Activated B cell treated with CpG ODN at 0.5 μM for 24 hours (primary cell): ENCODE results near the gene PTPRE. TPM values are rescaled to one million over a fixed set of nuclear protein-coding genes. Genes with fewer than 3 reads are reported as not detected.

ENCODE experiments used
- ATAC-seq: fragments of 200-7000 bp; cut with Tn5 transposase; one replicate; pipeline ENCODE4 v1.10.0; 2021; ENCODE audit warnings: low read depth, mild to moderate bottlenecking, moderate library complexity
- CTCF ChIA-PET: fragments of 350-600 bp; sonication (Branson Sonifier 250); formaldehyde crosslinking; loops from one replicate; lab custom pipeline; 2021; ENCODE audit warnings: antibody characterized with exemption; lab: Charles Lee
- POLR2A ChIA-PET: fragments of 350-600 bp; sonication (Branson Sonifier 250); formaldehyde crosslinking; loops from one replicate; lab custom pipeline; 2021; ENCODE audit warnings: antibody characterized with exemption; lab: Charles Lee
- DNase-seq: peaks from one replicate; pipeline ENCODE4 v3.0.0; 2022
- H3K27ac Mint-ChIP-seq: one replicate; pipeline ENCODE4 v1.8.0; 2020; ENCODE audit warnings: mixed read lengths
- H3K27me3 Mint-ChIP-seq: one replicate; pipeline ENCODE4 v1.8.0; 2021; ENCODE audit warnings: mixed read lengths
- H3K36me3 Mint-ChIP-seq: one replicate; pipeline ENCODE4 v1.8.0; 2021; ENCODE audit warnings: low read depth, mixed read lengths
- H3K4me1 Mint-ChIP-seq: one replicate; pipeline ENCODE4 v1.8.0; 2021; ENCODE audit warnings: mixed read lengths
- H3K4me3 Mint-ChIP-seq: one replicate; pipeline ENCODE4 v1.8.0; 2020; ENCODE audit warnings: mild to moderate bottlenecking, mixed read lengths
- H3K9me3 Mint-ChIP-seq: one replicate; pipeline ENCODE4 v1.8.0; 2020; ENCODE audit warnings: mixed read lengths
- CTCF ChIP-seq: fragments of 200-600 bp; IDR thresholded peaks from one replicate; pipeline ENCODE4 v1.8.0; 2022; ENCODE audit warnings: antibody characterized with exemption, mild to moderate bottlenecking
- intact Hi-C: fragments of 100-400 bp; cut with micrococcal nuclease; formaldehyde crosslinking; loops from one replicate; pipeline ENCODE4 v1.15.1; 2024
- total RNA-seq: library from RNA; stranded (reverse); gene quantifications from 2 replicates; pipeline ENCODE4 v1.2.3, GENCODE V29; 2022

The PTPRE gene
- total RNA-seq, 1 donor from 2014 or later: 36.8 TPM

- CTCF ChIA-PET: interaction anchor here (0.9 to 3.3 kb wide), 7 partner anchors 103 to 244 kb away, joined by 3 to 36 read pairs (median 10); no protein-coding TSS in a partner anchor
- POLR2A ChIA-PET: interaction anchor here (0.6 kb wide), 1 partner anchor 15 kb away, joined by 3 read pairs; no protein-coding TSS in a partner anchor
- no peak for TF ChIP-seq CTCF
Observed at GRCh38 chr10:127907411-127908105, 655 bp downstream of the PTPRE start.

GRCh38 chr10:127908106-127908958, 1.4 kb downstream of the PTPRE start:
- no peak for TF ChIP-seq CTCF
- DNase-seq (no peak), ATAC-seq (no peak)
- ChIA-PET CTCF (interaction anchor here (0.9 to 3.1 kb wide), 2 partner anchors 104 to 161 kb away, joined by 3 to 12 read pairs; no protein-coding TSS in a partner anchor), POLR2A (interaction anchor here (0.6 kb wide), 1 partner anchor 14 kb away, joined by 3 read pairs; no protein-coding TSS in a partner anchor)
- Mint-ChIP-seq H3K4me3 (peak overlapping the region; percentile 29), H3K27me3 (peaks cover 45% of the 10 kb centered on the region), H3K27ac (no peak overlapping the region), H3K36me3 (no peaks in the 10 kb centered on the region), H3K4me1 (no peaks in the 10 kb centered on the region), H3K9me3 (no peaks in the 10 kb centered on the region)
- intact Hi-C loops: no loop called here

More at GRCh38 chr10:127907411-127908105, 655 bp downstream of the PTPRE start:
- ATAC-seq (no peak), DNase-seq (peak; percentile 22)
- no peaks in the 10 kb centered on the region for H3K4me1 Mint-ChIP-seq
- H3K9me3 Mint-ChIP-seq: no peaks in the 10 kb centered on the region
- H3K27me3 Mint-ChIP-seq: peaks cover 47% of the 10 kb centered on the region
- no peaks in the 10 kb centered on the region for H3K36me3 Mint-ChIP-seq
- intact Hi-C loops: loop anchor here (1.0 to 2.0 kb wide), 2 partner anchors 243 to 305 kb away; no protein-coding TSS in a partner anchor
- H3K27ac Mint-ChIP-seq: no peak overlapping the region
- H3K4me3 Mint-ChIP-seq: peak overlapping the region; percentile 29

GRCh38 chr10:127908959-127909267, 2.0 kb downstream of the PTPRE start:
- Mint-ChIP-seq H3K9me3 (no peaks in the 10 kb centered on the region), H3K27ac (no peak overlapping the region), H3K36me3 (no peaks in the 10 kb centered on the region), H3K27me3 (peaks cover 40% of the 10 kb centered on the region), H3K4me3 (no peak overlapping the region), H3K4me1 (no peaks in the 10 kb centered on the region)
- no peak for TF ChIP-seq CTCF
- ATAC-seq (no peak), DNase-seq (no peak)
- CTCF ChIA-PET: interaction anchor here (0.9 to 3.1 kb wide), 2 partner anchors 103 to 160 kb away, joined by 3 to 12 read pairs; no protein-coding TSS in a partner anchor
- POLR2A ChIA-PET: no interaction called here
- intact Hi-C loops: no loop called here

- H3K4me1 Mint-ChIP-seq: no peaks in the 10 kb centered on the region
- no peak for TF ChIP-seq CTCF
- ChIA-PET POLR2A (no interaction called here), CTCF (interaction anchor here (3.1 kb wide), 1 partner anchor 159 kb away, joined by 12 read pairs; no protein-coding TSS in a partner anchor)
- ATAC-seq: no peak
- H3K27ac Mint-ChIP-seq: no peak overlapping the region
- no peaks in the 10 kb centered on the region for H3K9me3 Mint-ChIP-seq
- intact Hi-C loops: no loop called here
- peaks cover 38% of the 10 kb centered on the region for H3K27me3 Mint-ChIP-seq
- H3K4me3 Mint-ChIP-seq: no peak overlapping the region
- no peaks in the 10 kb centered on the region for H3K36me3 Mint-ChIP-seq
- no peak for DNase-seq
Observed at GRCh38 chr10:127909716-127910463, 3.0 kb downstream of the PTPRE start.
